Measurements from ENCODE around the gene ALOX15.
"Not testable (repeated sequence)": the region's sequence is repeated elsewhere in the genome, so short reads cannot be mapped to it uniquely, and the experiment has no call there.

Gene ALOX15

DNA sequence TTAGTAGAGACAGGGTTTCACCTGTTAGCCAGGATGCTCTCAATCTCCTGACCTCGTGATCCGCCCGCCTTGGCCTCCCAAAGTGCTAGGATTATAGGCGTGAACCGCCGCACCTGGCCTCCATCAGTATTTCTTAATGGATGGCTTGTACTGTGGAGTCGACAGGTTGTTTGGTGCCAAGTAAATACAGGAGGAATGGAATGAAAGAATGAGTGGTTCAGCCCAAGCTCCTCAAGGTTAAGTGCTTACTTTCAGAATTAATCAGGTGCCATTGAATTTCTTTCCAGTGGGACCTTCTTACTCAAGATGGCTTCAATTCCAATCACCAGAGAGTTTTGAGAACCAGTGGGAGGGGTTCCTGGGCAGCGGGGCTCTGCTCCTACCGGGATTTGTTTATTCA lies 25.0 kb downstream of the ALOX15 start:
- DNase-seq: no peak

DNA sequence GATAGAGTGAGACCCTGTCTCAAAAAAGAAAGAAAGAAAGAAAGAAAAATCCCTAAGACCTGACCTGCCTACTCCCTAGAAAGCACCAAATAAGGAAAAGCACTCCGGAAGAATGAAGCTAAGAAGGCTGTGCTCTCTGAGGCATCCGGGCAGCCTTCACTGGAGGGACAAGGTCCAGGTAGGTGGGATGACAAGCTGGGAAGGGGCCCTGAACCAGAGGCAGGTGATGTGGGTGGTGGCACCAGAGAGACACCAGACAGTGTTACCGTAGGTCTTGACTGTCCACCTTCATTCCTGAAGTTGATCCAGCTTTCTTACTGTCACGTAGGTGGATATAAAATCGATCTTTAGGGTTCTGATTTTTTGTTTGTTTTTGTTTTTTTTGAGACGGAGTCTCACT lies 30.8 kb downstream of the ALOX15 start:
- DNase-seq: no peak

DNA sequence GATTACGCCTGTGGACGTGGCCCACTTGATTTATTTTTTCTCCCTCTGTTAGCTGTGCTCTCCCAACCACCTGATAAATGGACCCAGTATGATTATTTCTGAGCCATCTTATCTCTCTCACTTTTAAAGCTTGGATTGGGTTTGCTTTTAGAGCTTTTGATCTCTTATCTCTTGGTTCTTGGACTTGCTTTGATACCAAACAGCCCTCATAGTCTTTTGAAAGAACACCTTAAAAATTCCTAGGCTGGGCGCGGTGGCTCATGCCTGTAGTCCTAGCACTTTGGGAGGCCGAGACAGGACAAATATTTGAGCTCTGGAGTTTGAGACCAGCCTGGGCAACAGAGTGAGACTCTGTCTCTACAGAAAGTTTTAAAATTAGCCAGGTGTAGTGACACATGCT lies 31.3 kb downstream of the ALOX15 start:
- no peak for DNase-seq

DNA sequence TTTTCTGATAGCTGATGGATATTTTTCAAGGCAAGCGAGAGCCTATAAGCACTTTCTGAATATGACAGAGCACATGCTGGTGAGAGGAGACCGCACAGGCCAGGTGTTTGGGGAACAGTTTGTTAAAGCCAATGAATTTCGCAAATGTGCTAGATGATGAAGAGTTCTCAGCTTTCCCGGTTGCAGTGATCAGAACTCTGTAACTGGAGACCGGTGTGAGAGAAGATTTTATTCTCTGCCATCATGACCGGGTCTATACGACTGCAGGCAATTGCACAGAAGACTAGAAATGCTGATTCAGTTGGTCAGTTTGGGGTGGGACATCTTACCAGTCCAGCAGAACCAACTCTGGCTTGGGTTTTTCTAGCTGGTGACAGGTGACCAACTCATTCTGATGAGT lies 31.7 kb downstream of the ALOX15 start:
- DNase-seq: no peak

DNA sequence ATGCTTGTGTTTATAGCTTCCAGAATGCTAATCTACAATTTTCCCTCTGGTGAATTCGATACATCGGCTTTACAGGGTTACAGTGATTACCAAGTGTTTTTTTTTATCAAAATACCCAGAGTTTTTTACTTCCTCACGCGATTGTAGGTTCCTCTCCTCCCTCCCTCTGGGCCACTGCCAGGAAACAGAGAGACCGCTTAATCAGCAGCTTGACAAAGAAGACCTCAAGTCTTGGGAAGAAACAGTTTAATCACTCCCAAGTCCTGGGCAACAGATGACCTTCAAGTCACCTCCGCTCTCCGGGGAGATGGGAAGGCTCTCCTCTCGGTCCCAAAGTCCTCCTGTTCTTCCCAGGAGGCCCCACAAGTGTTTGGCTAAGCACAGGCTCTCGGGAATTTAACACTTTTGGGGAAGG lies 33.7 kb downstream of the ALOX15 start:
- no peak for DNase-seq

DNA sequence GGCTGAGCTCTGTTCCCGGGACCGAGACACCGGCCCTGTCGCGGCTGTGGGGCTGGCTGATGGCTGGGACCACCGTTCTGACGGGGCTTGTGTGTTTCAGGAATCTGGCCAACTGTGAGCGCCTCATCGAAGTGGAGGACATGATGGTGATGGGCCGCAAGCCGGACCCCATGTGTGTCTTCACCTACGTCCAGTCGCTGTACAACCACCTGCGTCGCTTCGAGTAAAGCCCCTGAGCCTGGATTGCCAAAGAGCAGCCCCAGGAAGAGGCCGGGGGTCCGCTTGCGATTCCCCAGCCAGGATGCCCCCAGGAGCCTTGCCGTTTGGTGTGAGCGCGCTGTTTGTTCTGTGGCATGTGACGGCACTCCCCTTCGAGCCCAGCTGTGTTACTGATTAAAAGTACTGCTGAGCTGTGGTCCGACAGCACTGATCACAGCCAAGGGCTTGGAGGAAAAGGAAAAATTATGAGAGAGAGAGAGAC lies 34.2 kb downstream of the ALOX15 start:
- no peak for DNase-seq

DNA sequence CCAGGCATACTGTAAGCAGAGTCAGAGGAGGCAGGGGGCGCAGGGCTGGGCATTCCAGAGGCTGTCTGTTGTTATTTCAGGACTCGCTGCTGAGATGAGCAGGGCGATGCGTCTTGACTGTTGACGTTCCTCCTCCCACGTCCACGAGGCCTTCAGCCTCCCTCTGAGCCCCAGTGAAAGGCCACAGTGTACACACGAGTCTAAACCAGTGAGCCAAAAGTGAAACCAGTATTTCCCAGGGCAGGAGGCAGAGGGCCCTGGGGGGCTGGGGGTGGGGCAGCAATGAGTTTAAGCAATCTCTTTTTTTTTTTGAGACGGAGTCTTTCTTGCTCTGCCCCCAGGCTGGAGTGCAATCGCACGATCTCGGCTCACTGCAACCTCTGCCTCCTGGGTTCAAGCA lies 35.7 kb downstream of the ALOX15 start:
- DNase-seq: no peak

DNA sequence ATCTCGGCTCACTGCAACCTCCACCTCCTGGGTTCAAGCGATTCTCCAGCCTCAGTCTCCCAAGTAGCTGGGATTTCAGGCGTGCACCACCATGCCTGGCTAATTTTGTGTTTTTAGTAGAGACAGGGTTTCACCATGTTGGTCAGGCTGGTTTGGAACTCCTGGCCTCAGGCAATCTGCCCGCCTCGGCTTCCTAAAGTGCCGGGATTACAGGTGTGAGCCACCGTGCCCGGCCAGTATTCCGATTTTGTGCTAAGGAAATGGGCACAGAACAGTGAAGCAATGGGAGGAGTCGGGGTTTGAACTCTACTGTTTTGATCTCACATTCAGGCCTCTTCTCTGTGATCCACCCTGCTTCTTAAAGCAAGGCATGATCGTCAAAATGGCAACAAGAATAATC lies 36.7 kb downstream of the ALOX15 start:
- DNase-seq: not testable (repeated sequence)

DNA sequence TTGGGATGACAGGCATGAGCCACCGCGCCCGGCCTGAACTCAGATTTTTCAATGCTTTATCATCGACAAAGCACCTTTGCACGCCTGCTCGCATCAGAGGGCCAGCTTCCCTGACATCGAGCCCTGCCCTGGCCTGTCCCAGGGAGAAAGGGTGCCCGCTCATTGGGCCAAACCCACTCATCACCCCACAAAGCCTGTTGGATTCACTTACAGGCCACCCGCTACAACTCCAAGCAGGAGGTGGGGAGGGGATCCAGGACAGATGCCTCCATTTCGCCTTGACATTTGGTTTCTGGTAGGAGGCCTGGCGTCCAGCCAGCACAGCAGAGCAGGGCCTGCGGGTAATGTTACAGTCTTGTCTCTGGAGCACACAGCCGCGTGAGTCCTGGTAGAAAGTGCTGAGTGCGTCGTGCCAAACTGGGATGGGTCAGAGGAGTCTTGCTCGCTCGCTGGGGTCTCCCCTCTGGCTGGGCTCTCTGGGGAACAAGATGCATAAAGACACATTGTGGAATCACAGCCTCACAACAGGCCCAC lies 37.3 kb downstream of the ALOX15 start:
- no peak for DNase-seq

DNA sequence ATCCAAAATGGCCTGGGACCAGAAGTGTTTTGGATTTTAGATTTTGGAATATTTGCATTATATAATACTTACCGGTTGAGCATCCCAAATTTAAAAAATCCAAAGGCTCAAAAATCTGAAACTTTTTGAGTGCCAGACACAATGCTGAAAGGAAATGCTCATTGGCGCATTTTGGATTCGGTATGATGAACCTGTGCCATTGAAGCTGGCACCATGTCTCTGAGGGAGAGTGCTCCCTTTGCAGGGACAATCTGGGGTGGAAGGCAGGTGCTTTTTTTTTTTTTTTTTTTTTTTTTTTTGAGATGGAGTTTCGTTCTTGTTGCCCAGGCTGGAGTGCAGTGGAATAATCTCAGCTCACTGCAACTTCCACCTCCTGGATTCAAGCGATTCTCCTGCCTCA lies 39.4 kb downstream of the ALOX15 start:
- DNase-seq: no peak

DNA sequence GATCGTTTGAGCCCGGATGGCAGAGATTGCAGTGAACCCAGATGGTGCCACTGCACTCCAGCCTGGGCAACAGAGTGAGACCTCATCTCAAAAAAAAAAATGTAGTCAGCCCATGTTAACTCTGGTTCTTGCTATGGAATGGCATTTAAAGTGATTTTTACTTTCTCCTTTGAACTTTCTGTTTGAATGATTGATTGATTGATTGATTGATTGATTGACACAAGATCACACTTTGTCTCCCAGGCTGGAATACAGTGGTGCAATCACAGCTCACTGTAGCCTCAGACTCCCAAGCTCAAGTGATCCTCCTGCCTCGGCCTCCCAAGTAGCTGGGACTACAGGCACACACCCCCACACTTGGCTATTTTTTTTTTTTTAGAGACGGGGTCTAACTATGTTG lies 40.2 kb downstream of the ALOX15 start:
- DNase-seq: no peak

DNA sequence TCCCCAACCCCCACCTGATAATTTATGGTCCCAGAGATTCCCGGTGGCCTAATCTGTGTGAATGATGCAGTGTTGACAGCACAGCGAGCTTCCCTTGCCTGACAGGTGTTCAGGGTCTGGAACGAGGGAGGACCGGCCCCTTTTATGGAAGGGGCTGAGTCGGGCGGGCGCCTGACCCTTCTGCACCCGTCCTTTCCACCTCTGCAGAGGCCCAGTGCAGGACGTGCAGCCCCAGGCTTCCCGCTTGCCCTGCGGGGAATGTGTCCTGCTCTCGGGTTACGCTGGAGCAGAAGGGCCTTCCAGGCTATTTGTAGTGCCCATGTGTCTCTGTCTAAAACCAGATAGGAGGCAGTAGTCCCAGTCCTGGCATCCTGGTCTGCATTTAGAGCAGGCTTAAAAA lies 40.9 kb downstream of the ALOX15 start:
- no peak for DNase-seq

DNA sequence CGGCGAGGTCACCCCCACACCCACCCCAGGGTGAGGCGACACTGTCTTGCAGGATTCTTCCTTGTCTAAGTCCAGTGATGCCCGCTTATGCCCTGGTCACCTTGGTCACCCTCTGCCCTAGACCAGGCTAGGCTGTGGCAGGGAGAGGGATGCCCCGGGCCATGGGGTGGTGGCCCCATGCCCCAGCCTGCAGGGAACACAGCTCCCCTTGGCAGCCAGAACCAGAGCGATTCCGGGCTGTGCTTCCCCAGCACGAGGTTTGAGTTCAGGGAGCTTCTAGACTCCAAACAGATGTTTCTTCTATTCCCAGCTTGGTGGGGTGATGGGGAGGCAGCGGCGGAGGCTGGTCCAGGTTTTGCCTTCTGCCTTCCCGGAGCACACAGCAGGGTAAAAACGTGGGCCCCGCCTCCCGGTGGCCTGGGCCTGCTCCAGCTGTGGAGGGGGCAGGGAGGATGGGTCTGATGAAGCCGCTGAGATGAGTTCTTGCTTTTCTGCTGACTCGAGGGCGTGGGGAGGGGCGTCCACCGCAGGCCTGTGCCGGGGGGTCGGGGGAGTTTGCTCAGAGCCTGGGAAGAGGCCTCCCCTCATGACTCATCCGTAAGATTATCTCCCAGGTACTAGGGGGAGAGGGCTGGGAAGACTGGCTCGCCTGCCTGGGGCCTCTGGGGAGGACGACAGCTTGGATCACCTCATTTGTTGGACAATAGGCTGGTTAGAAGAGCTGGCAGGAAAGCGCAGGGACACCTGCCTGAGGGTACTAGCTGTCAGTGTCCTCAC lies 41.8 kb downstream of the ALOX15 start:
- DNase-seq: no peak

DNA sequence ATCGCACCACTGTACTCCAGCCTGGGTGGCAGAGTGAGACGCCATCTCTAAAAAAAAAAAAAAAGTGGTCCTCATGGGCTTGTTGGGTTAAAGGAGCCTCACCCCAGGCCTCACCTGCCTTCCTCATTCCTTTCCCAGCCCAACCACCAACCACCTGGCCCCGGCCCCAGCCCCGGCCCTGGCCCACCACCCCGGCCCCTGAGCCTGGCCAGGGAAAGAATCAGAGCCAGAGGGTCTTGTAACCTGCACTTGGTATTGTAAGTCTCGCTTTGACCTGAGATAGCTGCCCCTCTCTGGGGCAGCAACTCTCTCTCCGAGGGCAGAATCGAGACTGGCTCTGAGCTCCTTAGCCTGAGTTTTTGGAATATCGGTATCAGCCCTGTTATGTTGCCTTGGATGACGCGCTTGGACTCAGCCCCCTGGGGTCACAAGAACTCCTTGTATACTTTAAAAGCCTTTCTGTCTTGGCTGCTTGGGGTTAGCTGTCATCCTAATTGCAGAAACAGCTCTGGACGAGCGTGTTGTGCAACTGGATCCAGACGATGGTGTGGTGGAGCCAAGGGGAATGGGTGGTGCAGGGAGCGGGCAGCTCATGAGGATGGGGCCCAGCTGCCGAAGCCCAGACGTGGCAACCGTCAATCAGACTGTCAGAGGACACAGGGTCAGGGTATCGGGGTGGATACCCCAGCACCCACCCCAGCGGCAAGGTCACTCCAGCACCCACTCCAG lies 42.5 kb downstream of the ALOX15 start:
- no peak for DNase-seq

DNA sequence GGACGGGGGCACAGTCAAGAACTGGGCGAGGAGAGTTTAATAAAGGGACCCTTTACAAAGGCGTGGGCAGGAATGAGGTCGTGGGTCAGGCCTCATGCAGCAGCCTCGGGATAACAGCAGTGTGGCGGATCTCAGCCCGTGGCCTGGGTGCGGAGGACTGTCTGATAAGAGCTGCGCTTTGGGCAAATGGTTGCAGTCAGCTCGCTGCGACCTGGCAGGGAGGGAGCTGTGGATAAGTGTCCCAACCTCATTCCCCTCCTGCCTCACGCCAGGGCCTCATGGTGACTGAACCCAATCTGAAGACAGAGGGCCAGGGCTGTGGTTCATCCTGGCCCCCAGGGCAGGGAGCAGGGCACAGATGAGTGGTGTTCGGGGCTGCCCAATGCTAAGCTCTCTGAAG lies 43.5 kb downstream of the ALOX15 start:
- DNase-seq: no peak

DNA sequence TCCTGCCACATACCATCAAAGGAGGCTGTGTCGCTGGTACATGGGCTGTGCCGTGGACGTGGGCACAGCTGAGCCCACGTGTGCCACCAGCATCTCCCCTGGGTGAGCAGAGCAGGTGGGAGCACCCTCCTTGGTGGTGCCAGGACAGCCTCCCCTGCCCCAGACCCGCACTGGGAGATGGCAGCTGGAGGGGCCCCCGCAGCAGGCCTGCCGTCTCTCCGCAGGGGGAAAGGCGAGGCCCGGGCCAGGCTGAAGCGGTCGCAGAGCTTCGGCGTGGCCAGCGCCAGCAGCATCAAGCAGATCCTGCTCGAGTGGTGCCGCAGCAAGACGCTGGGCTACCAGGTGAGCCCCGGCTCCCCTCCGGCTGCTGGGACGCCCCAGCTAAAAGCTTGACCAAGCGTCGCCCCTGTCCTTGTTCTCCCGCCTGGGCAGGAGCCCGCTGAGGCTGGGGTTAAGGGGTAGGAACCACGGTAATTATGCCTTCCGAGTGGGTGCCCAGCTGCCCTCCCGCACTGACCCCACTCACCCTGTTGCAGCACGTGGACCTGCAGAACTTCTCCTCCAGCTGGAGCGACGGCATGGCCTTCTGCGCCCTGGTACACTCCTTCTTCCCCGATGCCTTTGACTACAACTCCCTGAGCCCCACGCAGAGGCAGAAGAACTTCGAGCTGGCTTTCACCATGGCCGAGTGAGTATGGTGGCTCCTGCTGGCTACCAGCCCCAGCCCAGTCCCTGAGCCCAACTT lies 44.7 kb downstream of the ALOX15 start:
- no peak for DNase-seq

DNA sequence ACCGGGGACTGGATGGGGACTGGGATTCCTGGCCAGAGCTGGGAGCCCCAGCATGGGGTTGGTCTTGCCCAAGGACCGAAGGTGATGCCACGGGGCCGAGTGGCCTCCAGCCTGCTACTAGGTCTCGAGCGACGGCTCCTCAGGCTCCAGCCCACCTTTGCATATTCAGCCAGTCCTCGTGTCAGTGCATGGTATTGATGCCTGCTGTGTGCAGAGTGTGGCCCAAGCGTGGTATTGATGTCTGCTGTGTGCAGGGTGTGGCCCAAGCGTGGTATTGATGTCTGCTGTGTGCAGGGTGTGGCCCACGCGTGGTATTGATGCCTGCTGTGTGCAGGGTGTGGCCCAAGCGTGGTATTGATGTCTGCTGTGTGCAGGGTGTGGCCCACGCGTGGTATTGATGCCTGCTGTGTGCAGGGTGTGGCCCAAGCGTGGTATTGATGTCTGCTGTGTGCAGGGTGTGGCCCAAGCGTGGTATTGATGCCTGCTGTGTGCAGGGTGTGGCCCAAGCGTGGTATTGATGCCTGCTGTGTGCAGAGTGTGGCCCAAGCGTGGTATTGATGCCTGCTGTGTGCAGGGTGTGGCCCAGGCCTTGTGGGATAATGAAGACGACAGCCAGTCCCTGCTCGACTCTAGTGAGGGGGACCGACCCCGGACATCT lies 45.7 kb downstream of the ALOX15 start:
- DNase-seq: not testable (repeated sequence)

DNA sequence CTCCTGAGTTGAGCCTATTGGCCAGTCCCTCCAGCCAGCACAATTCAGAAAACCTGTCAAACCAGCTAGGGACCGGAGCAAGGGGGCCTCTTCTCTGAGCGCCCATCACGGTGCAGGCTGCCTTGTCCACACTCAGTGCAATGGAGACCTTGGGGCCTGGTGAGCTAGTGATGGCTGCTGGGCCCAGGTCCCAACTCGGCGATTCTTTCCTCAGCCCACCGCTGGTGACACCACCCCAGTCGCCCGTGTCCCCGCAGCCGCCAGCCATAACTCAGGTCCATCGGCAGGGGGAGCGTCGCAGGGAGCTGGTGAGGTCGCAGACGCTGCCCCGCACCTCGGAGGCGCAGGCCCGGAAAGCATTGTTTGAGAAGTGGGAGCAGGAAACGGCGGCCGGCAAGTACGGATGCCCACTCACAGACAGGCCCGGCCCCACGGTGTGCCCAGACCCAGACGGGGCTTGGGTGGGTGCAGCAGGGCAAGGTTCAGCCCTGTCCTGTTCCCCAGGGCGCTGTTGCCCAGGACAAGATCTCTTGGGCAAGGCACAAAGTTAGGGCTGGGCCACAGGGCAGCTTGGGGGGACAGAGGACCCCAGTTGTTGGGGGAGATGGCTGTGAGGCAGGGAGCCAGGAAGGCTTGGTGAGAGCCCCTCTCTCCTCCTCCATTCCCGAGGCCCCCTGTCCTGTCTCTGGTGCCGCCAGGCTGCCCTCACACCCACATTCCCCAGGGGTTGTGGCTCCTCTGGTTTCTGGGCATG lies 46.4 kb downstream of the ALOX15 start:
- no peak for DNase-seq

DNA sequence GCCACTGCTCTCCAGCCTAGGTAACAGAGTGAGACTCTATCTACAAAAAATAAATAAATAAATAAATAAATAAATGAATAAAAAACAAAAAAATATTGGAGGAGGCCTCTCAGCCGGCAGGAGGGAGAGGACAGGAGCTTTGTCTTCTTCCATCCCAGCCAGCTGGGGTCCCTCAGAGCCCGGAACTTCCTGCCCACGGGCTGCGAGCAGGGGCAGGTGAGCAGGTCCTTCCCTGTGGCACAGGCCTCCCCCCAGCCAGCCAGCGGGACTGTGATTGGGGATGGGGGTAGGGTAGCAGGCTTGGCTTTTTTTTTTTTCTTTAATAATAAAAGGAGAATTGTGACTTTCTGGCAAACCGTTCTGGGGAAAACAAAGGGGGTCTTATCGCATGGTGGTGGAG lies 47.1 kb downstream of the ALOX15 start:
- DNase-seq: no peak

DNA sequence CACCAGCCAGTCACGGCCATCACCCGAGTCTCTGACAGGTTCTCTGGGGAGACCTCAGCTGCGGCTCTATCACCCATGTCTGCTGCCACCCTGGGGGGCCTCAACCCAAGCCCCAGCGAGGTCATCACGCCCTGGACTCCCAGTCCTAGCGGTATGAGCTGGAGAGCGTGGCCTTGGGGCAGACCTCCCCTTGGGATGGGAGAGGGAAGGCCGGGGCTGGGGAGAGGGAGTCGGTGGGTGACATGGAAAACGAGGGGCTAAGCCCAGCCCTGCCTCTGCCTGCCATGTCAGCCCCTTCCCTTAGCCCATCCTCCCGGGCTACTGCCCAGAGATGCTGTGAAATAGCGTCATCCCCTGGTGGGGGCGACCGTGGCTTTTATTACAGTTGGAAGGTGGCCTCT lies 48.5 kb downstream of the ALOX15 start:
- no peak for DNase-seq

DNA sequence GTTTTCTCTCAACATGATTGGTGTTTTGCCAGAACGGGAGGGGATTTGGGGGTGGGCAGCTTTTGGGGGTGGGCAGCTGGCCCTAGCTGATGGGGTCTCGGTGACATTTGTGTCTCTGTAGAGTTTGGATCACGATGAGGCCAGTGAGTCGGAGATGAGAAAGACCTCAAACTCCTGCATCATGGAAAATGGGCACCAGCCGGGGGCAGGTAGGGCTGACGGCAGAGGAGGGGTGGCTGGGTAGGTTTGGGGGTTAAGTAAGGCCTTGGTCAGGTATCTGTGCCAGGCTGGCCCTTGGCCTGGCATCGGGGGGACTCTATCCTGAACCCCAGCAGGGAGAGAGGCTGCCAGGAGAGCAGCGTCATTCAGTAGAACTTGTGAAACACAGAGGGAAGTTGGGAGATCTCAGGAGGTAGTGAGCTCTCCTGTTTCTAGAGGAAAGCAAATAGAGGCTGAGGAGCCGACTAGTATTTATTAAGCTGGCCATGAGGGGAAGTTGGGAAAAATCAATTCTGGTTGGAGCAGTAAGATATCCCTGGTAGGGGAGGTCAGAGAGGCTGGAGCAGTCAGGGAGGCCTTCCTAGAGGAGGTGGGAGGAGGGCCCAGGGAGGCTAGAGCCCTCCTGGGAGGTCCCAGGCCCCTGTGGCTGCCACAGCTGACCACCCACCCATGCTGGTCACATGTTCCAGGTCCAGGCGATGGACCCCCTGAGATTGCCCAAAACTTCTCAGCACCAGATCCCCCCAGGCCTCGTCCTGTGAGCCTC lies 49.1 kb downstream of the ALOX15 start:
- DNase-seq: no peak

Measured in NCI-H748 treated with DMSO at 0.1 percent for 48 hours (cell line).